GM18526 (cell line): ENCODE results near the gene TBX1.

Source experiments
- POLR2A ChIP-seq: IDR thresholded peaks from 3 replicates; pipeline ENCODE4 v1.6.1; 2011; ENCODE audit not compliant: insufficient read length; ENCODE audit errors: extremely low read depth

TBX1 gene

GRCh38 chr22:19760058-19760950 lies at the start of gene TBX1:
TSS of gene TBX1 (plus strand) at chr22:19760778. CDS start at chr22:19760844, 66 bp downstream.
- TF ChIP-seq POLR2A, result no peak

GRCh38 chr22:19713245-19713644 lies 47.3 kb upstream of the TBX1 start:
- no peak for TF ChIP-seq POLR2A

GRCh38 chr22:19713650-19714311 lies 46.8 kb upstream of the TBX1 start:
- no peak for TF ChIP-seq POLR2A

GRCh38 chr22:19714312-19715187 lies 46.0 kb upstream of the TBX1 start, which contains the start of gene SEPTIN5:
TSS of gene SEPTIN5 (plus strand) at chr22:19714503. CDS start at chr22:19714589, 86 bp downstream.
- no peak for TF ChIP-seq POLR2A

- TF ChIP-seq POLR2A, result no peak
Observed at GRCh38 chr22:19715188-19715930, 45.2 kb upstream of the TBX1 start.

- no peak for TF ChIP-seq POLR2A
Observed at GRCh38 chr22:19716041-19716828, 44.3 kb upstream of the TBX1 start.

GRCh38 chr22:19716829-19717105 lies 43.8 kb upstream of the TBX1 start:
- no peak for TF ChIP-seq POLR2A

GRCh38 chr22:19717181-19717580 lies 43.4 kb upstream of the TBX1 start:
- TF ChIP-seq POLR2A, result no peak

GRCh38 chr22:19717691-19718455 lies 42.7 kb upstream of the TBX1 start:
- no peak for TF ChIP-seq POLR2A

- TF ChIP-seq POLR2A, result no peak
Observed at GRCh38 chr22:19718456-19719049, 42.0 kb upstream of the TBX1 start.

- TF ChIP-seq POLR2A, result no peak
Observed at GRCh38 chr22:19719050-19719482, 41.5 kb upstream of the TBX1 start.

GRCh38 chr22:19719488-19720021 lies 41.0 kb upstream of the TBX1 start:
- TF ChIP-seq POLR2A, result no peak
